H9 (cell line): Measurements from ENCODE around the gene SGCE. TPM values are rescaled to one million over a fixed set of nuclear protein-coding genes. Genes with fewer than 3 reads are reported as not detected.

ENCODE experiments used
- DNase-seq: peaks from one replicate; pipeline ENCODE4 v3.0.0-alpha.2; 2017
- H2AFZ ChIP-seq: one replicate; pipeline ENCODE4 v1.6.1; 2013; ENCODE audit warnings: mild to moderate bottlenecking, low read length, control low read depth, moderate library complexity
- H2AK5ac ChIP-seq: 2 replicates; pipeline ENCODE4 v1.6.1; 2013; ENCODE audit warnings: low read length, control low read depth, mixed read lengths; ENCODE audit not compliant: insufficient read length
- H2BK120ac ChIP-seq: one replicate; pipeline ENCODE4 v1.6.1; 2013; ENCODE audit warnings: low read depth, mild to moderate bottlenecking, low read length, control low read depth, inconsistent platforms; ENCODE audit not compliant: poor library complexity, severe bottlenecking
- H2BK12ac ChIP-seq: 2 replicates; pipeline ENCODE4 v1.6.1; 2013; ENCODE audit warnings: low read length, control low read depth, mixed read lengths, low read depth; ENCODE audit not compliant: insufficient read length
- H2BK15ac ChIP-seq: 2 replicates; pipeline ENCODE4 v1.6.1; 2013; ENCODE audit warnings: low read depth, low read length, control low read depth
- H2BK20ac ChIP-seq: one replicate; pipeline ENCODE4 v1.6.1; 2013; ENCODE audit warnings: low read depth, mild to moderate bottlenecking, low read length, control low read depth, inconsistent platforms; ENCODE audit not compliant: poor library complexity, severe bottlenecking
- H2BK5ac ChIP-seq: 2 replicates; pipeline ENCODE4 v1.6.1; 2013; ENCODE audit warnings: low read length, control low read depth, mixed read lengths; ENCODE audit not compliant: insufficient read length
- H3K14ac ChIP-seq: 2 replicates; pipeline ENCODE4 v1.6.1; 2013; ENCODE audit warnings: low read length, control low read depth; ENCODE audit not compliant: insufficient read depth
- H3K18ac ChIP-seq: 2 replicates; pipeline ENCODE4 v1.6.1; 2013; ENCODE audit warnings: low read depth, mild to moderate bottlenecking, mixed read lengths, low read length, control low read depth; ENCODE audit not compliant: insufficient read length
- H3K23ac ChIP-seq: 2 replicates; pipeline ENCODE4 v1.6.1; 2013; ENCODE audit warnings: low read length, control low read depth, mixed read lengths, low read depth; ENCODE audit not compliant: insufficient read length
- H3K23me2 ChIP-seq: 2 replicates; pipeline ENCODE4 v1.6.1; 2013; ENCODE audit warnings: low read depth, mild to moderate bottlenecking, mixed read lengths, low read length, control low read depth; ENCODE audit not compliant: insufficient read length, poor library complexity, severe bottlenecking
- H3K27ac ChIP-seq: 2 replicates; pipeline ENCODE4 v1.5.1; 2013; ENCODE audit warnings: low read length, control low read depth, mixed read lengths, low read depth; ENCODE audit not compliant: insufficient read length
- H3K27me3 ChIP-seq: 2 replicates; pipeline ENCODE4 v1.6.1; 2013; ENCODE audit warnings: low read length, control low read depth, inconsistent platforms; ENCODE audit not compliant: insufficient read depth
- H3K4ac ChIP-seq: 2 replicates; pipeline ENCODE4 v1.6.1; 2013; ENCODE audit warnings: low read depth, mild to moderate bottlenecking, control low read depth, inconsistent platforms, low read length, moderate library complexity
- H3K4me1 ChIP-seq: 2 replicates; pipeline ENCODE4 v1.6.1; 2013; ENCODE audit warnings: low read length, control low read depth, inconsistent platforms; ENCODE audit not compliant: insufficient read depth
- H3K4me2 ChIP-seq: 2 replicates; pipeline ENCODE4 v1.6.1; 2013; ENCODE audit warnings: low read length, control low read depth, mixed read lengths; ENCODE audit not compliant: insufficient read length, insufficient read depth
- H3K56ac ChIP-seq: 2 replicates; pipeline ENCODE4 v1.6.1; 2013; ENCODE audit warnings: low read depth, mild to moderate bottlenecking, mixed read lengths, low read length, control low read depth; ENCODE audit not compliant: insufficient read length
- H3K79me1 ChIP-seq: 2 replicates; pipeline ENCODE4 v1.6.1; 2013; ENCODE audit warnings: low read depth, mild to moderate bottlenecking, moderate library complexity, low read length, control low read depth, inconsistent platforms; ENCODE audit not compliant: insufficient read depth, poor library complexity, severe bottlenecking
- H3K79me2 ChIP-seq: 2 replicates; pipeline ENCODE4 v1.6.1; 2013; ENCODE audit warnings: low read length, control low read depth, inconsistent platforms; ENCODE audit not compliant: insufficient read depth
- H3K9ac ChIP-seq: 2 replicates; pipeline ENCODE4 v1.6.1; 2013; ENCODE audit warnings: low read length, control low read depth, mixed read lengths; ENCODE audit not compliant: insufficient read length; ENCODE audit errors: extremely low read depth
- H3K9me3 ChIP-seq: one replicate; pipeline ENCODE4 v1.6.1; 2013; ENCODE audit warnings: low read depth, low read length, inconsistent platforms; ENCODE audit not compliant: control insufficient read depth
- H3T11ph ChIP-seq: one replicate; pipeline ENCODE4 v1.6.1; 2013; ENCODE audit warnings: mild to moderate bottlenecking, low read length, control low read depth, inconsistent platforms
- H4K20me1 ChIP-seq: one replicate; pipeline ENCODE4 v1.6.1; 2013; ENCODE audit not compliant: control insufficient read depth, insufficient read length, insufficient read depth
- H4K5ac ChIP-seq: 2 replicates; pipeline ENCODE4 v1.6.1; 2013; ENCODE audit warnings: low read depth, mild to moderate bottlenecking, mixed read lengths, low read length, control low read depth; ENCODE audit not compliant: insufficient read length
- H4K8ac ChIP-seq: replicated peaks from 2 replicates; pipeline ENCODE4 v1.6.1; 2013; ENCODE audit warnings: low read length, control low read depth, mixed read lengths, low read depth; ENCODE audit not compliant: insufficient read length
- H4K91ac ChIP-seq: 2 replicates; pipeline ENCODE4 v1.6.1; 2013; ENCODE audit warnings: low read depth, mild to moderate bottlenecking, moderate library complexity, mixed read lengths, low read length, control low read depth; ENCODE audit not compliant: insufficient read length
- H3K27ac Mint-ChIP-seq, 3 experiments: 2 replicates in 2 of 3; 3 replicates in 1 of 3; pipeline ENCODE4 v1.8.0; 2020 to 2021; ENCODE audit warnings: mixed read lengths in 3 of 3, mild to moderate bottlenecking in 1 of 3, moderate library complexity in 1 of 3
- H3K27me3 Mint-ChIP-seq: 2 replicates; pipeline ENCODE4 v1.8.0; 2021; ENCODE audit warnings: low read depth, mild to moderate bottlenecking, moderate library complexity, mixed read lengths
- H3K36me3 Mint-ChIP-seq, 3 experiments: 2 replicates in 2 of 3; 3 replicates in 1 of 3; pipeline ENCODE4 v1.8.0; 2020 to 2021; ENCODE audit warnings: low read depth in 3 of 3, mixed read lengths in 3 of 3; ENCODE audit not compliant: insufficient read depth in 1 of 3
- H3K4me1 Mint-ChIP-seq, 2 experiments: 2 replicates each; pipeline ENCODE4 v1.8.0; 2020; ENCODE audit warnings: mixed read lengths in 2 of 2
- H3K4me3 Mint-ChIP-seq, 2 experiments: 2 replicates in 1 of 2; 3 replicates in 1 of 2; pipeline ENCODE4 v1.8.0; 2020 to 2021; ENCODE audit warnings: mild to moderate bottlenecking in 2 of 2, mixed read lengths in 2 of 2, moderate library complexity in 1 of 2
- H3K9me3 Mint-ChIP-seq, 2 experiments: 2 replicates in 1 of 2; 3 replicates in 1 of 2; pipeline ENCODE4 v1.8.0; 2020; ENCODE audit warnings: mild to moderate bottlenecking in 2 of 2, mixed read lengths in 2 of 2, moderate library complexity in 1 of 2
- WGBS: extraction: QIAGEN DNeasy Blood & Tissue Kit; methylation state at CpG from one replicate; pipeline ENCODE4 v1.1.7; 2013; ENCODE audit warnings: missing lambda C conversion rate, low lambda C conversion rate, mixed read lengths; ENCODE audit not compliant: insufficient read length; ENCODE audit errors: extremely low coverage; 5-methylcytosine and 5-hydroxymethylcytosine counted together
- total RNA-seq: library from RNA; stranded (reverse); gene quantifications from 2 replicates; pipeline ENCODE4 v1.2.1, GENCODE V29; 2021
- TF ChIP-seq, protein P1 (sequence below): fragments of 200-600 bp; sonication (generic); conservative IDR thresholded peaks from 3 replicates; pipeline ENCODE4 v1.8.0; 2021; ENCODE audit warnings: antibody characterized with exemption, mild to moderate bottlenecking

Gene SGCE
- total RNA-seq, 1 experiment from 2014 or later: 30.5 TPM

DNA sequence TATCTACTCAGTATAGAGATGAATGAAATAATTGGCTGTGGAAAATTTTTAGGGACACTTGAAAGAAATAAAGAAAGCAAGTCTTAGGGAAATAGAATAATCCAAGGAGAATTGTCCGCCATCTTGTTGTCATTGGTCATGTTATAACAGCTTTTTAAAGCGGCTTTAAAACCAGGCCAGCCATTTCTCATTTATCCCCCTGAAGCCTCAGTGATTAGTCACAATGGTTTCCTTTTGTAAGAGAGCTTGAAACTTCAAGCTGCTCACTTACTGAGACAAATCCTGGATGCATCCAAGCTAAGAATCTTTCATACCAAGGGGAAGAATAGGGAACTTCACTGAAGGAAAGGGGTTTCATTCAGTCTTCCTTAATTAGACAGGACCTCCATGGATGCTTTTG lies 67.9 kb downstream of the SGCE start:
- H3K9me3 Mint-ChIP-seq: peaks cover 5 to 7% of the 10 kb centered on the region in 2 experiments; a peak in 4 of 5 replicates

More for the DNA sequence above, 67.9 kb downstream of the SGCE start:
- H3K23me2 ChIP-seq: no peaks in the 10 kb centered on the region
- H4K20me1 ChIP-seq: no peaks in the 10 kb centered on the region
- no peaks in the 10 kb centered on the region for H3K79me2 ChIP-seq
- H4K91ac ChIP-seq: no peak overlapping the region
- no peaks in the 10 kb centered on the region for H3K27me3 Mint-ChIP-seq
- H2BK120ac ChIP-seq: no peak overlapping the region
- H2AFZ ChIP-seq: no peak overlapping the region
- no peak overlapping the region for H3K56ac ChIP-seq
- no peak overlapping the region for H2BK12ac ChIP-seq
- no peak overlapping the region for H3T11ph ChIP-seq
- no peak overlapping the region for H2BK15ac ChIP-seq
- no peak overlapping the region for H2BK20ac ChIP-seq
- H3K27ac Mint-ChIP-seq: no peak overlapping the region
- no peak overlapping the region for H3K4me2 ChIP-seq
- no peak for DNase-seq
- H3K4ac ChIP-seq: no peak overlapping the region
- no peak overlapping the region for H3K9ac ChIP-seq
- no CpG with 5 or more reads among the region's 2 CpGs for WGBS
- TF ChIP-seq, protein P1, sequence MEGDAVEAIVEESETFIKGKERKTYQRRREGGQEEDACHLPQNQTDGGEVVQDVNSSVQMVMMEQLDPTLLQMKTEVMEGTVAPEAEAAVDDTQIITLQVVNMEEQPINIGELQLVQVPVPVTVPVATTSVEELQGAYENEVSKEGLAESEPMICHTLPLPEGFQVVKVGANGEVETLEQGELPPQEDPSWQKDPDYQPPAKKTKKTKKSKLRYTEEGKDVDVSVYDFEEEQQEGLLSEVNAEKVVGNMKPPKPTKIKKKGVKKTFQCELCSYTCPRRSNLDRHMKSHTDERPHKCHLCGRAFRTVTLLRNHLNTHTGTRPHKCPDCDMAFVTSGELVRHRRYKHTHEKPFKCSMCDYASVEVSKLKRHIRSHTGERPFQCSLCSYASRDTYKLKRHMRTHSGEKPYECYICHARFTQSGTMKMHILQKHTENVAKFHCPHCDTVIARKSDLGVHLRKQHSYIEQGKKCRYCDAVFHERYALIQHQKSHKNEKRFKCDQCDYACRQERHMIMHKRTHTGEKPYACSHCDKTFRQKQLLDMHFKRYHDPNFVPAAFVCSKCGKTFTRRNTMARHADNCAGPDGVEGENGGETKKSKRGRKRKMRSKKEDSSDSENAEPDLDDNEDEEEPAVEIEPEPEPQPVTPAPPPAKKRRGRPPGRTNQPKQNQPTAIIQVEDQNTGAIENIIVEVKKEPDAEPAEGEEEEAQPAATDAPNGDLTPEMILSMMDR: no peak
- no peak overlapping the region for H2AK5ac ChIP-seq
- H3K9me3 ChIP-seq: no peaks in the 10 kb centered on the region
- H3K79me1 ChIP-seq: no peaks in the 10 kb centered on the region
- H3K23ac ChIP-seq: no peak overlapping the region
- H4K8ac ChIP-seq: no peak overlapping the region
- no peak overlapping the region for H2BK5ac ChIP-seq
- no peaks in the 10 kb centered on the region for H3K27me3 ChIP-seq
- H3K4me3 Mint-ChIP-seq: no peak overlapping the region
- H3K4me1 Mint-ChIP-seq: peaks cover 8 to 9% of the 10 kb centered on the region in 2 experiments
- no peaks in the 10 kb centered on the region for H3K4me1 ChIP-seq
- H3K36me3 Mint-ChIP-seq: peaks cover 10 to 20% (median 11%) of the 10 kb centered on the region in 3 experiments
- no peak overlapping the region for H3K14ac ChIP-seq
- no peak overlapping the region for H3K18ac ChIP-seq
- no peak overlapping the region for H4K5ac ChIP-seq
- H3K27ac ChIP-seq: no peak overlapping the region
